ENCODE results near the gene RUNX2. TPM values are rescaled to one million over a fixed set of nuclear protein-coding genes. Genes with fewer than 3 reads are reported as not detected.

Gene RUNX2
- total and polyA plus RNA-seq, 2 experiments from 2014 or later = 1.0 to 2.1 TPM

- Histone ChIP-seq H3K27ac (no peak overlapping the region), H3K4me1 (ENCODE audit: insufficient read depth) (no peaks in the 10 kb centered on the region), H2AFZ (no peak overlapping the region), H3K4me3 (no peak overlapping the region), H4K20me1 (ENCODE audit: insufficient read depth, poor library complexity, severe bottlenecking) (no peaks in the 10 kb centered on the region), H3K4me2 (no peak overlapping the region), H3K9me2 (replicated peaks; ENCODE audit: insufficient read depth) (no peaks in the 10 kb centered on the region), H3K9me3 (ENCODE audit: low read depth) (no peaks in the 10 kb centered on the region), H3K36me3 (replicated peaks; ENCODE audit: insufficient read depth, low read depth) (no peaks in the 10 kb centered on the region), H3K79me2 (no peaks in the 10 kb centered on the region), H3K27me3 (peaks cover 11% of the 10 kb centered on the region)
- DNase-seq (ENCODE audit: low spot score) = no peak
- WGBS (ENCODE audit: low lambda C conversion rate, missing lambda C conversion rate) = 82% methylated on average over 2 of the region's 2 CpGs
- TF ChIP-seq EZH2phosphoT487 (IDR thresholded peaks at IDR 0.05; ENCODE audit: low read depth, severe bottlenecking, unreplicated experiment) (no peak), EZH2 (IDR thresholded peaks at IDR 0.05; ENCODE audit: borderline replicate concordance) (no peak), CTCF (IDR thresholded peaks at IDR 0.05; ENCODE audit: poor library complexity) (no peak)
Observed at GRCh38 chr6:45430590-45431202, 102.6 kb downstream of the RUNX2 start.

- H3K4me1 ChIP-seq (ENCODE audit: insufficient read depth) = peaks cover 3% of the 10 kb centered on the region
- 78% methylated on average over 10 of the region's 10 CpGs for WGBS (ENCODE audit: low lambda C conversion rate, missing lambda C conversion rate)
- H4K20me1 ChIP-seq (ENCODE audit: insufficient read depth, poor library complexity, severe bottlenecking) = no peaks in the 10 kb centered on the region
- no peaks in the 10 kb centered on the region for H3K79me2 ChIP-seq
- no peak overlapping the region for H3K4me2 ChIP-seq
- no peak overlapping the region for H3K27ac ChIP-seq
- H3K4me3 ChIP-seq = no peak overlapping the region
- H3K9me2 ChIP-seq (replicated peaks; ENCODE audit: insufficient read depth) = no peaks in the 10 kb centered on the region
- no peaks in the 10 kb centered on the region for H3K36me3 ChIP-seq (replicated peaks; ENCODE audit: insufficient read depth, low read depth)
- H2AFZ ChIP-seq = no peak overlapping the region
- no peak for TF ChIP-seq EZH2 (IDR thresholded peaks at IDR 0.05; ENCODE audit: borderline replicate concordance)
- no peak for DNase-seq (ENCODE audit: low spot score)
- peaks cover 4% of the 10 kb centered on the region for H3K27me3 ChIP-seq
- H3K9me3 ChIP-seq (ENCODE audit: low read depth) = no peaks in the 10 kb centered on the region
Observed at GRCh38 chr6:45431317-45432065, 103.4 kb downstream of the RUNX2 start.

DNA sequence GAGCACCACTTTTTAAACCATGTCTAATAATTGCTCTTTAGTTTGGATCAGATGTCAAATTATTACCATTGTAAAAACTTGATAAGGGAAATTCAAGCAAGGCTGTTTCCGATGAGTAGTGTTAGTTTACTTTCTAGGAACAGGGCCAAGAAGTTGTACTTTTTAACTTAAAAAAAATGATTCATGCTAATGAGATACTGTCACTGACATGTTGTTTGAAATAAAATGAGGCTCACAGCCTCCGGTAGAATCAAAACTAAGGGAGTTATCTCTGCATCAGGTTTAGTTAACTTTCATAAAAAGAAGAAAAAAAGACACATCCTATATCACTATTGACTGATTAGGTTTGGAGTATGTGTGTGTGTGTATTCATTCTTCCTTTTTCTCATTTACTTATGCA is 104.8 kb downstream of the RUNX2 start:
- Histone ChIP-seq H3K27ac (no peak overlapping the region), H3K79me2 (no peaks in the 10 kb centered on the region), H3K9me3 (ENCODE audit: low read depth) (no peaks in the 10 kb centered on the region), H4K20me1 (ENCODE audit: insufficient read depth, poor library complexity, severe bottlenecking) (no peaks in the 10 kb centered on the region), H3K9me2 (replicated peaks; ENCODE audit: insufficient read depth) (no peaks in the 10 kb centered on the region), H3K4me3 (no peak overlapping the region), H3K4me2 (no peak overlapping the region), H3K4me1 (ENCODE audit: insufficient read depth) (peaks cover 12% of the 10 kb centered on the region), H3K27me3 (no peaks in the 10 kb centered on the region), H3K36me3 (replicated peaks; ENCODE audit: insufficient read depth, low read depth) (no peaks in the 10 kb centered on the region), H2AFZ (no peak overlapping the region)
- WGBS (ENCODE audit: low lambda C conversion rate, missing lambda C conversion rate) = 44% methylated on average over 2 of the region's 2 CpGs
- DNase-seq (ENCODE audit: low spot score) = no peak
- TF ChIP-seq EZH2phosphoT487 (IDR thresholded peaks at IDR 0.05; ENCODE audit: low read depth, severe bottlenecking, unreplicated experiment) (no peak), CTCF (IDR thresholded peaks at IDR 0.05; ENCODE audit: poor library complexity) (no peak), EZH2 (IDR thresholded peaks at IDR 0.05; ENCODE audit: borderline replicate concordance) (no peak)

Data from hepatocyte (in vitro differentiated cells).